ENCODE results near the gene MYO7A. TPM values are rescaled to one million over a fixed set of nuclear protein-coding genes. Genes with fewer than 3 reads are reported as not detected.

The MYO7A gene
- total and polyA plus RNA-seq, 2 of the 8 experiments (the other 6 are each of a cell fraction or from before 2014, with no cell fraction given): 1.5 to 1.9 TPM

DNA sequence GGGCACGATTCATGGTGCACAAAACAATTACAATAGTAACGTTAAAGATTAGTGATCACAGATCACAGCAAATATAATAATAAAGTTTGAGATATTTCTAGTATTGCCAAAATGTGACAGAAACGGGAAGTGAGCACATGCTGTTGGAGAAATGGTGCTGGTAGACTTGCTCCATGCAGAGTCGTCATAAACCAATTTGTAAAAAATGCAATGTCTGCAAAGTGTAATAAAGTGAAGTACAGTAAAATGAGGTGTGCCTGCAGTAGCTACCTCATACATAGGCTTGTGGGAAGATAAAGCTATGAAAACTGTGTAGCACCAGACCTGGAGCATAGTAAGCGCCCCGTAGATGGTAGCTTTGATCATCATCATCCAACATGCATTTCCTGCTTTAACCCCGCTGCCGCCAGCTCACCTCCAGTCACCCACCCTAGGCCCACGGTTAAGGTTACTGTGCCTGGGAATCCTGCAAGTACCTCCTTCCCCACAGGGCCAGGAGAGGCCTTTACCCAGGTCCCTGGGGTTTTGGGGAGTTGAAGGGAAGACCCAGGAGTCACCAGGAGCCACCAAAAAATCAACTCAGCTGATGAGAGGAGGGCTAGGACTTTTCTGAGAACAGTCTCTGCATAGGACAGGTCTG, 59.2 kb downstream of the MYO7A start (continued):
- TF ChIP-seq BACH1 (IDR thresholded peaks at IDR 0.05; ENCODE audit: low read length): no peak
- TF ChIP-seq PHF8 (conservative IDR thresholded peaks at IDR 0.05; ENCODE audit: low read depth, low read length): no peak
- no peak for TF ChIP-seq SIRT6 (IDR thresholded peaks at IDR 0.05; ENCODE audit: low read length)
- TF ChIP-seq, protein P1, sequence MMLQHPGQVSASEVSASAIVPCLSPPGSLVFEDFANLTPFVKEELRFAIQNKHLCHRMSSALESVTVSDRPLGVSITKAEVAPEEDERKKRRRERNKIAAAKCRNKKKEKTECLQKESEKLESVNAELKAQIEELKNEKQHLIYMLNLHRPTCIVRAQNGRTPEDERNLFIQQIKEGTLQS (IDR thresholded peaks at IDR 0.05; ENCODE audit: insufficient read depth, low read depth, low read length): no peak
- no peak for TF ChIP-seq SIX5 (IDR thresholded peaks at IDR 0.05; ENCODE audit: low read depth, low read length)
- no peak for TF ChIP-seq ZNF274 (IDR thresholded peaks at IDR 0.05; ENCODE audit: borderline replicate concordance, extremely low read depth, low read length)
- TF ChIP-seq NANOG (IDR thresholded peaks at IDR 0.05; ENCODE audit: insufficient read depth, low read depth, low read length, poor library complexity, severe bottlenecking): no peak
